Measurements from ENCODE around the gene HTATIP2. TPM values are rescaled to one million over a fixed set of nuclear protein-coding genes. Genes with fewer than 3 reads are reported as not detected.

The HTATIP2 gene
- total and polyA plus RNA-seq, 8 donors: 3.0 to 67.7 (median 4.6) TPM

- ATAC-seq: no peak
- Histone ChIP-seq H3K36me3 (no peaks in the 10 kb centered on the region), H3K4me3 (no peak overlapping the region), H3K9me3 (no peaks in the 10 kb centered on the region), H3K4me1 (no peaks in the 10 kb centered on the region), H3K27ac (no peak overlapping the region), H3K27me3 (peaks cover 0 to 10% of the 10 kb centered on the region in 2 donors)
- DNase-seq: no peak
- TF ChIP-seq CTCF (IDR thresholded peaks at IDR 0.05): no peak
- intact Hi-C loops (cut with DNase I): no loop called here
Measured at GRCh38 chr11:20351751-20352262, 11.7 kb upstream of the HTATIP2 start.

DNA sequence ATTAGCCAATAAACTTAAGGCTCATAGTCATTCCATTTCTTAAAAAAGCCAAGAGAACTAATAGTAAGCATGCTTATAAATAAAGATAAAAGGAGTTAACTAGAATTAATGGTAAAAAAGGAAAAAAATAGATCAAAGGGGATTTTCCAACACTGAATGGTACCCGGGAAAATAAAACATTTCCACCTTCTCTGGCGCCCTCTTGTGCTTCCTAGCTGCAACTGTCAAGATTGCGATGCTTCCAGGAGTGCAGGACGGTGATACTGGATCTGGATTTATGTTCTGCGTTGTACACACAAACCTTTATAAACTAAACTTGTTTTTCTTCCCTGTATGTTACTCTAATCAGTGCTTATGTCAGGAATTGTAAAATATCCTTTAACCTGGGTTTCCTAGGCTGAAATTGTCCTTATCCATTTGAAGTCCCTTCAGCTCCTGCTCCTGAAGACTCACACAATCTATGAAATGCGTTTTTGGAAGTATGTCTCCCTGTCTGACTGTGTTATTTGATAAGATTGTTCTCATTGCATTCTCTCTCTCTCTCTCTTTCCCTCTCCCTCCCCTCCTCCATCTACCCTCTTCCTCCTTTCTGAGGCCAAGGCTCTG, 9.6 kb upstream of the HTATIP2 start:
- ATAC-seq: peak; percentile 87
- intact Hi-C loops (cut with DNase I): no loop called here
- no peak overlapping the region for H3K4me3 ChIP-seq
- no peaks in the 10 kb centered on the region for H3K4me1 ChIP-seq
- peaks cover 0 to 10% of the 10 kb centered on the region in 2 donors for H3K27me3 ChIP-seq
- H3K27ac ChIP-seq: no peak overlapping the region
- peak; percentile 68 to 72 for TF ChIP-seq CTCF (IDR thresholded peaks at IDR 0.05)
- no peaks in the 10 kb centered on the region for H3K36me3 ChIP-seq
- H3K9me3 ChIP-seq: no peaks in the 10 kb centered on the region
- DNase-seq: peak in 2 of 4 donors; percentile 15 to 34

GRCh38 chr11:20355221-20356219, 8.0 kb upstream of the HTATIP2 start:
- DNase-seq: peak in 1 of 4 donors; percentile 16
- peak; percentile 84 for ATAC-seq
- no peak overlapping the region for H3K27ac ChIP-seq
- no peaks in the 10 kb centered on the region for H3K4me1 ChIP-seq
- H3K4me3 ChIP-seq: no peak overlapping the region
- H3K36me3 ChIP-seq: no peaks in the 10 kb centered on the region
- TF ChIP-seq CTCF (IDR thresholded peaks at IDR 0.05): peak; percentile 42 to 56
- intact Hi-C loops (cut with DNase I): loop anchor here in 1 of 2 donors (5.0 kb wide), 1 partner anchor 228 kb away; no protein-coding TSS in a partner anchor
- no peaks in the 10 kb centered on the region for H3K9me3 ChIP-seq
- H3K27me3 ChIP-seq: peaks cover 0 to 10% of the 10 kb centered on the region in 2 donors

DNA sequence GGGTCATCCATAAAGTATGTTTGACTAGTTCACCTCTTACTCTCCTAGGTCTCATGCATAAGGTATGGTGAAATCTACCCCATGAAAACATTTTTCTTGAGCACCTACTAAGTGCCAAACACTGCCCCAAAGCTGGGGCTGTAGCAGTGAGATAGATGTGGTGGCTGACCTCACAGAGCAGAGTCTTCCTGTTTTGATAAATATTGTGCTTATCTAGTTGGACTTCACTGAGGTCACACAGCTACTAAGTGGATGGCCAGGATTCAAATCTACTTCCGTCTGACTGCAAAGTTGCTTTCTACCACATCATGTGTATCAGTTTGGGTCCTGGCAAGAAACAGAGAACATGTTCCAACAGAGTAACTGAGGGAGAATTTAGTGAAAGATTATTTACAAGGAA, 6.4 kb upstream of the HTATIP2 start:
- intact Hi-C loops (cut with DNase I): loop anchor here in 1 of 2 donors (5.0 kb wide), 1 partner anchor 230 kb away; no protein-coding TSS in a partner anchor
- Histone ChIP-seq H3K27me3 (peaks cover 0 to 10% of the 10 kb centered on the region in 2 donors), H3K4me1 (no peaks in the 10 kb centered on the region), H3K9me3 (no peaks in the 10 kb centered on the region), H3K36me3 (no peaks in the 10 kb centered on the region), H3K4me3 (no peak overlapping the region), H3K27ac (no peak overlapping the region)
- TF ChIP-seq CTCF (IDR thresholded peaks at IDR 0.05): no peak
- DNase-seq (no peak), ATAC-seq (no peak)

- no peak for DNase-seq
- no peak for ATAC-seq
- H3K27ac ChIP-seq: no peak overlapping the region
- intact Hi-C loops (cut with DNase I): no loop called here
- H3K4me3 ChIP-seq: no peak overlapping the region
- H3K4me1 ChIP-seq: peaks cover 6 to 26% of the 10 kb centered on the region in 2 donors
- no peaks in the 10 kb centered on the region for H3K9me3 ChIP-seq
- TF ChIP-seq CTCF (IDR thresholded peaks at IDR 0.05): no peak
- H3K36me3 ChIP-seq: no peaks in the 10 kb centered on the region
- no peaks in the 10 kb centered on the region for H3K27me3 ChIP-seq
Measured at GRCh38 chr11:20360650-20361049, 2.9 kb upstream of the HTATIP2 start.

Measured in left lung (tissue), 10 donors.